A549 treated with Mapracorat at 1 μM for 4 hours (cell line): Measurements from ENCODE around the gene MEX3D. TPM values are rescaled to one million over a fixed set of nuclear protein-coding genes. Genes with fewer than 3 reads are reported as not detected.

ENCODE experiments used
- total RNA-seq: library from RNA; stranded (reverse); fragments of 200-300 nt; extraction: Qiagen RNA extraction; gene quantifications from 5 replicates; pipeline ENCODE4 v1.2.3, GENCODE V29; 2022

Gene MEX3D
- 5.9 to 13.5 TPM (median 12.5 TPM) in 5 replicates for total RNA-seq

DNA sequence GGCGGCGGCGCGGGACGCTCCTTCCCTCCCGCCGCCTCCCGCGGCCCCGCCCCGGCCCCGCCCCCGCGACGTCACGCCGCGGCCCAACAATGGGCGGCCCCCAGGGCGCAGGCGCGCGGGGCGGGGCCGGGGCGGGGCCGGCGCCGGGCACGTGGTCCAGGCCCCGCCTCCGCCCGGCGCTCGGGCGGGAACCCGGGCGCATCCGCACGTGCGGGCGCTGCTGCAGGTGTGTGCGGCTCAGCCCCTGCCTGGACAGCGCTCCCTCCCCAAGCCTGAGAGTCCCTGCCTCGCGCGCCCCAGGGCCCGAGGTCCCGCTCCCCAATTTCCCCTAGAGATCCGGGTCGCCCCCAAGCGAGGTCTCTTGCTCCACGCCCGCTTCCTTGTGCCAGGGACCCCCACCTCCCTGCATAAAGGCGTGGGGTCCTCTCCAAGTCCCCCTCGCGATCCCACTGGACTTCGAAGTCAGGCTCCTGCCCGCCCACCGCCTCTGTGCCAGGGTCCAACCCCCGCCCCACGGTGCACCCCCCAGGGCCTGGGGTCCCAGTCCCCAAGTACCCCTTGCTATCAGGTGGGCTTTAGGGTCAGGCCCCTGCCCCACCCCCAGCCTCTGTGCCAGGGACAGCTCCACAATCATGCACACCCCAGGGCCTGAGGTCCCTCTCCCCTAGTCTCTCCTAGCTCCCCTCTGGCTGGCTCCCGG, at the start of gene MEX3D:
Gene MEX3D, minus strand, starts transcription at position 6 of the 700 bp plus-strand sequence. CDS start 267 bp downstream, outside the sequence.

DNA sequence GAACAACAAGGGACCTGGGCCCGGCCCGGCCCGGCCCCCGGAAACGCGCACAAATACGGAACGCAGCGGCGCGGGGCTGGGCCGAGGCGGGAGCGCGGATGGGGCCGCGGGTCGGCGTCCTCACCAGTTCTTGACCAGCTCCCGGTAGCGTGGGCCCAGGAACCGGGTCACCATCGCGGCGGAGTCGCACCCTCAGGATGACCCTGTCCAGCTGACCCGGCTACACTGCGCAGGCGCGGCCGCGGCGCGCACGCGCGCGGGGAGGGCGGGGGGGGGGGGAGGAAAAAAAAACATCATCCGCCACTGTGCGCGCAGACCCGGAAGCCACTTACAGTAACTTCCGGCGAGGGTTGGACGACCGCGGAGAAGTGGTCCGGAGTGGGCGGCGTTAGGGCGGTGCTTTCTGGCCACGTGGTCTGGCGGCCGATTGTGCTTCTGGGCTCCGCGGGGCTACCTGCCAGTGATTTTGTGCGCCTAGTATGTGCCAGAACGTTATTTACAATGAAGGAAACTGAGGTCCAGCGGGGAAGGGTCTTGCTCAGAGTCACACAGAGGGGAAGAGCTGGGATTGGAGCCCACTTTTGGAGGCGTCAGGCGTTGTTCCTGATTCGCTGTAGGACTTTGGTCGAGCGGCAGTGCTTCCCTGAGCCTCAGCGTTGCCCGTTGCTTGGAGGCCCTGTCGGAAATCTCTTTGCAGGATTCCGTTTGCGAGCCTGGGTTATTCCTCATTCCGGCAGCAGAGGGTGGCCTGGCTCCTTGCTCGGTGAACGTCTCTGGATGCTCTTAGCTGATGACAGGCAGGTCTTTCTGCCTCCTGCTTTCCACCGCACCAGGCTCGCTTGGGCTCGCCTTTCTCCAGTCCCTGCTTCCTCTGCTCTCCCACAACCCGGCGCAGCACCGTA, 37.4 kb upstream of the MEX3D start, which contains the start of gene UQCR11:
Gene UQCR11, minus strand, starts transcription at position 227 of the 902 bp plus-strand sequence. Its CDS starts 53 bp downstream, at position 174.

DNA sequence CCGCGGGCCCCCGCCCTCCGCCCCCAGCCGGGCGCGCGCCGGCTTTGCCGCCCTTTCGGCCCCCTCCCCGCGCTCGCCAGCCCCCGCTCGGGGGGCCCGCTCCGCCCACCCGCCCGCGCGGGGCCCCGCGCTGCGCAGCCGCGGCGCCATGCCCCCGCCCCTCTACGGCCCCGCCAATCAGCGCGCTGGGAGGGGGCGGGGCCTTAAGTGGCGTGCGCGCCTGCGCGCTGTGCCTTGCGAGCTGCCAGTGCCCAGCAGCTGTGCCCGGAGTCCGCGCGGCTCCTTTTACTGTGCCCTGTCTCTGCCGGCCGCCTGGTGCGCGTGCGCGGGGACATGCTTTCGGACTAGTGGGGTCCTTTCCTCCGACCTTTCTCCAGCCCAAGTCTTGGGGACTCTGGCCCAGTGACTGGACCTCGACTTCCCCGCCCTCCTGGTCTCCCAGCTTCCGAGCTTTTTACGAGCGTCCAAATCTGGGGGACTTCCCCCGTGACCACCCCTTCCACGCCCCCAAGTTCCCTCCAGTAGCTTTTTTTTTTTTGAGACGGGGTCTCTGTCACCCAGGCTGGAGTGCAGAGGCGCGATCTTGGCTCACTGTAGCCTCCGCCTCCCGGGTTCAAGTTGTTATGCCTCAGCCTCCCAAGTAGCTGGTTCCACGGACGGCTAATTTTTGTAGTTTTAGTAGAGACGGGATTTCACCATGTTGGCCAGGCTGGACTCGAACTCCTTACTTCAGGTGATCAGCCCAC, 24.8 kb upstream of the MEX3D start, which contains the start of gene MBD3:
Gene MBD3, minus strand, starts transcription at position 111 of the 746 bp plus-strand sequence. CDS start 234 bp downstream, outside the sequence.

DNA sequence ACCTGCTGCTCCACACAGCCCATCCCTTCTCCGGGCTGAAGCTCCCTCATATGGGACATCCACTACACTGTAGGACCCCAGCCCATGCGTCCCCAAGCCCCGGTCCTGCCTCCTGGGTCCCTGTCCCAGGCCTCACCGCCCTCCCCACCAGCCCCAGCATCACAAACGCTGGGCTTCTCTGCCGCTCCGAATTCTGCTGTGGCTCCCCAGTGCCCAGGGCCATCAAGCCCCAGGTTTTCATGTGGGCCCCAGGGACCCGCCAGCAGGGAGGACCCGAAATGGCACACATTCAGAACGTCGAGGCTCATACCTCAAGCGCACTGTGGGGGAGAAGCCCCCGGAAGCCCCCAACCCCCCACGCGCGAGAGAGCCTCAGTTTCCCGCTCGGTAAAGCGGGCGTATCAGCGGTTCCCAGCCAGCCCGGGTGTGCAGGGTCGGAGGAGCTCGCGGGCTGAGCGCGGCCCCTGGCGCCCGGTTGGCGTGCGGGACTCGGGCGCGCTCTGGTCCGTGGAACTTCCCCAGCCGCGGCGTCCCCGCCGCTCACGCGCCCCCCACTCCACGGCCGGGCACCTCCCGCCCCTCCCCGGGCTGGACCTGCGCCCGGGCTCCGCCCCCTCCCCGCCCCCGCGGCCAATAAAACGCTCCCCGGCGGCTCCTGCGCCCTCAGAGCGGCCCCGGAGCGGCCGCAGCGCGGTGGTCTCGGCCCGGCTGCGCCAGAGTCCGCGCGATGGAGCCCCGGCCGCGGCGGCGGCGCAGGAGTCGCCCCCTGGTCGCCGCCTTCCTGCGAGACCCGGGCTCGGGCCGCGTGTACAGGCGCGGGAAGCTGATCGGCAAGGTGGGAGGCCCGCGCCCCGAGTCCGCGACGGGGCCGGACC, 44.5 kb downstream of the MEX3D start, which contains the start of gene PLK5:
Gene PLK5, plus strand, starts transcription at position 666 of the 875 bp plus-strand sequence. CDS start 2,920 bp downstream, outside the sequence.

DNA sequence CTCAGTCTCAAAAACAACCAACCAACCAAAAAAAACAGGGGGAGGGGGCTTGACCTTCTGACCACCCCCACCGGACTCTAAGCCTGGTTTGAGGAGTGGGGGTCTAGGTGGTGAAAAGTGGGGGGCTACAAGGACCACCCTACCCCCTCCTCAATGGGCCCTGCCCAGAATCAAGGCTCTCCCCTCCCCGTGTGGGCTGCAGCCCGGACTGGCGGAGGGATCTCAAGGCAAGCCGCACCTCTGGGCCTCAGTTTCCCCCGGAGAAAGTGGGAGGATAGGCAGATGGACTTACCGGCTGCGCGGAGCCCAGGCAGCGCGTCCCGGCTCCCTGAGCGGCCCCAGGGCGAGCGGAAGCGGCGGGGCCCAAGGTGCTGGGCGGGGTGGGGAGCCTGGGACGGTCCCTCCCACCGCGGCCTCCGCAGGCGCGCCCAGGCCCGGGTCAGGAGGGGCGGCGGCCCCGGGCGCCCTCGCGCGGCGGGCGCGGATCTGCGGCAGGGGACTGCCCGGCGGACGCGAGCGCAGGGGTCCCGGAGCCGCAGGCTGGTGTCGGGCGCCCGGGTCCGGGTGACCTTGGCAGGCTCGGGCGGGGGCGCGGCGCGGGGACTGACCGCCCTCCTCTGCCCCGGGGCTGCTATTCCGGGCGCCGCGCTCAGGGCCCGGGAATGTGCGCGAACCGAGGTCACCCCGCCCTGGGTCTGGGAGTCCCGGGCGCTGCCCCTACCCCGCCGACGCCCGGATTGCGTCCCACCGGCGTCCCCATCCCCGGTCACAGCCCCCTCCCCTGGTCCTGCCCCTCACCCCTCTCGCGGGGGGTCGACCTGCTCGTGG, 55.2 kb downstream of the MEX3D start, which contains the start of gene ADAMTSL5:
Gene ADAMTSL5, minus strand, starts transcription at position 349 of the 828 bp plus-strand sequence. CDS start 2,076 bp downstream, outside the sequence.

Other genes starting within 250 kb of the MEX3D start
- gene NDUFS7, start 184.4 kb downstream of the MEX3D start, total RNA-seq: 70.5 to 76.7 TPM (median 73.9 TPM) in 5 replicates
- gene GAMT, start 166.8 kb downstream of the MEX3D start, total RNA-seq: 27.5 to 43.7 TPM (median 40.5 TPM) in 5 replicates
- 74.9 to 108 TPM (median 102 TPM) in 5 replicates for gene DAZAP1, start 160.7 kb downstream of the MEX3D start, total RNA-seq
- gene RPS15, start 129.9 kb downstream of the MEX3D start, total RNA-seq: 1,432 to 1,976 TPM (median 1,893 TPM) in 5 replicates
- gene APC2, start 118.2 kb downstream of the MEX3D start, total RNA-seq: 0.64 to 2.7 TPM (median 1.8 TPM) in 5 replicates
- 9.1 to 20.0 TPM (median 17.5 TPM) in 5 replicates for gene C19orf25, start 89.1 kb downstream of the MEX3D start, total RNA-seq
- gene PCSK4, start 78.0 kb downstream of the MEX3D start, total RNA-seq: 0.52 to 1.2 TPM (median 1.0 TPM) in 5 replicates
- gene REEP6, start 77.1 kb downstream of the MEX3D start, total RNA-seq: 4.4 to 5.8 TPM (median 4.9 TPM) in 5 replicates
- gene ADAMTSL5, start 55.3 kb downstream of the MEX3D start, total RNA-seq: 2.3 to 3.5 TPM (median 3.4 TPM) in 5 replicates
- gene PLK5, start 44.2 kb downstream of the MEX3D start, total RNA-seq: not detected in 5 replicates
- 32.8 to 54.3 TPM (median 44.6 TPM) in 5 replicates for gene MBD3, start 24.5 kb upstream of the MEX3D start, total RNA-seq
- gene UQCR11, start 37.1 kb upstream of the MEX3D start, total RNA-seq: 87.9 to 189 TPM (median 174 TPM) in 5 replicates
- 48.3 to 69.6 TPM (median 64.1 TPM) in 5 replicates for gene TCF3, start 84.3 kb upstream of the MEX3D start, total RNA-seq
- not detected in 5 replicates for gene ONECUT3, start 185.2 kb upstream of the MEX3D start, total RNA-seq
- 2.3 to 3.4 TPM (median 3.1 TPM) in 5 replicates for gene ATP8B3, start 244.0 kb upstream of the MEX3D start, total RNA-seq